Stimulated activated memory B cell treated with anti-CD40 and anti-IgM and Interleukin-4, amounts not matched to agents 10 μg/mL and 1 μg/mL and 100 μg/mL, for 72 hours (primary cell): ENCODE data around the gene AOAH.
"Not testable (repeated sequence)": the region's sequence is repeated elsewhere in the genome, so short reads cannot be mapped to it uniquely, and the experiment has no call there.

ENCODE experiments used
- ATAC-seq: fragments of 150-1000 bp; cut with Tn5 transposase; 2 replicates; pipeline ENCODE4 v1.10.0; 2021
- H3K27ac Mint-ChIP-seq: one replicate; pipeline ENCODE4 v1.8.0; 2022; ENCODE audit warnings: mild to moderate bottlenecking, mixed read lengths
- H3K27me3 Mint-ChIP-seq: one replicate; pipeline ENCODE4 v1.8.0; 2022; ENCODE audit warnings: mixed read lengths
- H3K36me3 Mint-ChIP-seq: one replicate; pipeline ENCODE4 v1.8.0; 2022; ENCODE audit warnings: mixed read lengths
- H3K4me1 Mint-ChIP-seq: one replicate; pipeline ENCODE4 v1.8.0; 2022; ENCODE audit warnings: mixed read lengths
- H3K4me3 Mint-ChIP-seq: one replicate; pipeline ENCODE4 v1.8.0; 2022; ENCODE audit warnings: mild to moderate bottlenecking, moderate library complexity, mixed read lengths
- H3K9me3 Mint-ChIP-seq: one replicate; pipeline ENCODE4 v1.8.0; 2022; ENCODE audit warnings: mixed read lengths

Gene AOAH

GRCh38 chr7:36726311-36726710 lies 2.0 kb upstream of the AOAH start:
- H3K4me1 Mint-ChIP-seq = peaks cover 11% of the 10 kb centered on the region
- ATAC-seq = no peak
- no peaks in the 10 kb centered on the region for H3K27me3 Mint-ChIP-seq
- no peak overlapping the region for H3K27ac Mint-ChIP-seq
- H3K4me3 Mint-ChIP-seq = no peak overlapping the region
- peaks cover 2% of the 10 kb centered on the region for H3K9me3 Mint-ChIP-seq
- no peaks in the 10 kb centered on the region for H3K36me3 Mint-ChIP-seq

GRCh38 chr7:36724996-36725395 lies 702 bp upstream of the AOAH start:
- Mint-ChIP-seq H3K4me3 (no peak overlapping the region), H3K36me3 (no peaks in the 10 kb centered on the region), H3K9me3 (no peaks in the 10 kb centered on the region), H3K27ac (peak overlapping the region; percentile 81), H3K4me1 (peaks cover 11% of the 10 kb centered on the region), H3K27me3 (no peaks in the 10 kb centered on the region)
- ATAC-seq = no peak

GRCh38 chr7:36723291-36723690 lies 1.0 kb downstream of the AOAH start:
- no peaks in the 10 kb centered on the region for H3K9me3 Mint-ChIP-seq
- no peak overlapping the region for H3K4me3 Mint-ChIP-seq
- peak overlapping the region; percentile 81 for H3K27ac Mint-ChIP-seq
- H3K4me1 Mint-ChIP-seq = peaks cover 11% of the 10 kb centered on the region
- H3K36me3 Mint-ChIP-seq = no peaks in the 10 kb centered on the region
- no peak for ATAC-seq
- no peaks in the 10 kb centered on the region for H3K27me3 Mint-ChIP-seq

- ATAC-seq = no peak
- Mint-ChIP-seq H3K4me1 (peaks cover 4% of the 10 kb centered on the region), H3K36me3 (no peaks in the 10 kb centered on the region), H3K27me3 (no peaks in the 10 kb centered on the region), H3K9me3 (peaks cover 3% of the 10 kb centered on the region), H3K4me3 (no peak overlapping the region), H3K27ac (no peak overlapping the region)
These were observed 5.1 kb downstream of the AOAH start for GRCh38 chr7:36719083-36719632.

- Mint-ChIP-seq H3K27ac (no peak overlapping the region), H3K9me3 (peaks cover 3% of the 10 kb centered on the region), H3K4me3 (no peak overlapping the region), H3K36me3 (no peaks in the 10 kb centered on the region), H3K4me1 (no peaks in the 10 kb centered on the region), H3K27me3 (no peaks in the 10 kb centered on the region)
- no peak for ATAC-seq
These were observed 6.7 kb downstream of the AOAH start for GRCh38 chr7:36717586-36717985.

DNA sequence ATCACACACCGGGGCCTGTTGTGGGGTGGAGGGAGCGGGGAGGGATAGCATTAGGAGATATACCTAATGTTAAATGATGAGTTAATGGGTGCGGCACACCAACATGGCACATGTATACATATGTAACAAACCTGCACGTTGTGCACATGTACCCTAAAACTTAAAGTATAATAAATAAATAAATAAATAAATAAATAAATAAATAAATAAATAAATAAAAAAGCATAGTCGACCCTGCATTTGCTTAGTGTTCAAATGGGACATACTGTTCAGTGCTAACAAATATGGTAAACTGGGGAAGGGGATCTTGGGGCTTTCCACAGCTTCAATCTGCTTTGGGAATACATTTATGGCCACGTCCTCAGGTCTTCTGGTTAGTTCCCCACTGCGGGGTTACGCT lies 7.5 kb downstream of the AOAH start:
- H3K4me1 Mint-ChIP-seq, H3K4me3 Mint-ChIP-seq, H3K27ac Mint-ChIP-seq, H3K9me3 Mint-ChIP-seq, H3K36me3 Mint-ChIP-seq, H3K27me3 Mint-ChIP-seq, ATAC-seq: not testable (repeated sequence)

DNA sequence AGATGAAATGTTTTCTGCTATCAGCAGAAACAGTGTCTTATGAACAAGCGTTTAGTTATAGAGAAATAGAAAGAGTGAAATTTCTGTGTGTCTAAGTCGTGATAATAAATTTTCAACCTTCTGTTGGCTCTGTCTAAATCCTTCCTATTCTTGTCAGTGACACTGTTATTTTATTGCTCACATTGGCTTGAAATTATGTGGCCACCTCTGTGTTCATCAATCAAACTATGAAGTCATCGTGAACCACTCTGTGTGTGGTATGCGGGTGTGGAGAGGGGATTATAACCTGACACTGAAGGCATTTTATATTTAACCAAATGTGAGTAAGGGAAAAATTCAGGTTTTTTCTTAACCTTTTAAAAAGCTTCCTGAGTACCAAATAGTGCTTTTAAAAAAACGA lies 12.3 kb downstream of the AOAH start:
- no peak for ATAC-seq
- H3K4me3 Mint-ChIP-seq = no peak overlapping the region

DNA sequence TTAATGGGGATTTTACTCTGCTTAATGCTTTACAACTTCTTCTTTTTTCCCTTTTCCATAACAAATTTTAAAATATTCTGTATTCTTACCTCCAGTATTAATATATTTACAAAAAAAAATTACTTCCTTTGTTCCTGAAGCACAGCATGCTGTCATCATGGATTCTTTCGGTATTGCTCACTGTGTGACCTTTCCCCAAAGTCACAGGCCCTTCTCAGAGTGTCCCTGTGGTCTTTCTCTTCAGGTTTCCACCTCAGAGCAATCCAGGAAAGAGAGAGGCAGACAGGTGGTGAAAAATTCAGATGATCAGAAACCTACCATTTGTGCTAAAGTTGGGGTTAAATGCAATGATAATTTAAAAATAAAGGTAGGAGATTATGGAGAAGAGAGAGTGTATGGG lies 13.0 kb downstream of the AOAH start:
- Mint-ChIP-seq H3K27me3 (peaks cover 19% of the 10 kb centered on the region), H3K4me1 (no peaks in the 10 kb centered on the region), H3K4me3 (no peak overlapping the region), H3K36me3 (peaks cover 5% of the 10 kb centered on the region), H3K9me3 (peaks cover 2% of the 10 kb centered on the region), H3K27ac (no peak overlapping the region)
- no peak for ATAC-seq

More for the DNA sequence above, 12.3 kb downstream of the AOAH start:
- H3K27me3 Mint-ChIP-seq = peaks cover 19% of the 10 kb centered on the region
- H3K36me3 Mint-ChIP-seq = peaks cover 5% of the 10 kb centered on the region
- H3K27ac Mint-ChIP-seq = no peak overlapping the region
- H3K4me1 Mint-ChIP-seq = no peaks in the 10 kb centered on the region
- H3K9me3 Mint-ChIP-seq = peaks cover 4% of the 10 kb centered on the region

DNA sequence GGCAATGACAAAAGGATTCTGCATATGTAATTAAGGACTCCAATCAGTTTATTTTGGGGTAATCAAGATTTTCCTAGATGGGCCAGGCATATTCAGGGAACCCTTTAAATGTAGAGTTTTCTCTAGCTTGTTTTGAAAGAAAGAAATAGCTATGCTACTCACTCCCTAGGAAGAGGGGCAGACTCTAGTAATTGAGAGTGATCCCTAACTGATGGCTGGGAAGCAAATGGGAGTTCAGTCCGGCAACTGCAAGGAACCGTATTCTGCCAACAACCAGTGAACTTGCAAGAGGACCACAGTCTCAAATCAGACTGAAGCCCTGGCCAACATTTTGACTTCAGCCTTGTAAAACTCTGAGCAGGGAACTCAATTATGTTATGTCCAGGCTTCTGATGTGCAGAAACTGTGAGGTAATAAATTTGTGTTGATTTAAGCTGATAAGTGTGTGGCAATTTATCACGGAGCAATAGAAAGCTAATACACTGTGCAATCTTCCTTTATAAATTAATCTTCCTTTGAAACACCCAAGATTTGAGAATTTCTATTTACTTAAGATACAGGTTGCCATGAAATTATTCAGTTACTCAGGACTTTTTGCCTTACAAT lies 14.0 kb downstream of the AOAH start:
- H3K27me3 Mint-ChIP-seq = peaks cover 19% of the 10 kb centered on the region
- no peak overlapping the region for H3K27ac Mint-ChIP-seq
- peaks cover 2% of the 10 kb centered on the region for H3K9me3 Mint-ChIP-seq
- peaks cover 5% of the 10 kb centered on the region for H3K36me3 Mint-ChIP-seq
- H3K4me3 Mint-ChIP-seq = no peak overlapping the region
- ATAC-seq = no peak
- H3K4me1 Mint-ChIP-seq = no peaks in the 10 kb centered on the region

GRCh38 chr7:36708767-36709166 lies 15.5 kb downstream of the AOAH start:
- no peaks in the 10 kb centered on the region for H3K4me1 Mint-ChIP-seq
- peaks cover 33% of the 10 kb centered on the region for H3K27me3 Mint-ChIP-seq
- no peak overlapping the region for H3K4me3 Mint-ChIP-seq
- no peak for ATAC-seq
- no peak overlapping the region for H3K27ac Mint-ChIP-seq
- H3K36me3 Mint-ChIP-seq = peaks cover 5% of the 10 kb centered on the region
- H3K9me3 Mint-ChIP-seq = peaks cover 2% of the 10 kb centered on the region

- ATAC-seq = no peak
- Mint-ChIP-seq H3K27me3 (peaks cover 33% of the 10 kb centered on the region), H3K9me3 (peaks cover 2% of the 10 kb centered on the region), H3K27ac (no peak overlapping the region), H3K4me1 (no peaks in the 10 kb centered on the region), H3K36me3 (peaks cover 5% of the 10 kb centered on the region), H3K4me3 (no peak overlapping the region)
These were observed 16.4 kb downstream of the AOAH start for GRCh38 chr7:36707898-36708297.

DNA sequence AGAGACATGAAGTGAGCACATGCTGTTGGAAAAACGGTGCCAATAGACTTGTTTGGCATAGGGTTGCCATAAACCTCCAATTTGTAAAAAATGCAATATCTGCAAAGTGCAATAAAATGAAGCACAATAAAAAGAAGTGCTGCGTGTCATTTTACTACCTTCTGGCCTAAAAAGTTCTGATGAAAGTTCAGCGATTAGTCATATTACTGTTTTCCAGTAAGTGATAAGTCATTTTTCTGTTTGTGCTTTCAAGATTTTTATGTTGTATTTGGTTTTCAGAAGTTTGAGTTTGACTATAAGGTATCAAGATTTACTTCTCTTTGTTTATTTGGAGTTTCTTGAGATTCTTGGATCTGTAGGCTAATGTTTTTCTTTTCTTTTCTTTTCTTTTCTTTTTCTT lies 16.8 kb downstream of the AOAH start:
- H3K36me3 Mint-ChIP-seq = peaks cover 5% of the 10 kb centered on the region

DNA sequence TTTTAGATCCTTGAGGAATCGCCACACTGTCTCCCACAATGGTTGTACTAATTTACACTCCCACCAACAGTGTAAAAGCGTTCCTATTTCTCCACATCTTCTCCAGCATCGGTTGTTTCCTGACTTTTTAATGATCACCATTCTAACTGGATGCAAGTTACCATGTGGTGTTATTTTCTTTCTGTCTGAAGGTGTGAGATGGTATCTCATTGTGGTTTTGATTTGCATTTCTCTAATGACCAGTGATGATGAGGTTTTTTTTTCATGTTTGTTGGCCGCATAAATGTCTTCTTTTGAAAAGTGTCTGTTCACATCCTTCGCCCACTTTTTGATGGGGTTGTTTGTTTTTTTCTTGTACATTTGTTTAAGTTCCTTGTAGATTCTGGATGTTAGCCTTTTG lies 20.4 kb downstream of the AOAH start:
- not testable (repeated sequence) for ATAC-seq, H3K27ac Mint-ChIP-seq, H3K4me3 Mint-ChIP-seq, H3K4me1 Mint-ChIP-seq, H3K9me3 Mint-ChIP-seq, H3K36me3 Mint-ChIP-seq
- H3K27me3 Mint-ChIP-seq = peaks cover 23% of the 10 kb centered on the region

More for the DNA sequence above, 16.8 kb downstream of the AOAH start:
- Mint-ChIP-seq H3K4me3 (no peak overlapping the region), H3K27me3 (peaks cover 33% of the 10 kb centered on the region), H3K9me3 (peaks cover 2% of the 10 kb centered on the region), H3K4me1 (no peaks in the 10 kb centered on the region), H3K27ac (no peak overlapping the region)
- no peak for ATAC-seq

GRCh38 chr7:36692456-36692855 lies 31.8 kb downstream of the AOAH start:
- Mint-ChIP-seq H3K27me3 (no peaks in the 10 kb centered on the region), H3K27ac (no peak overlapping the region), H3K4me3 (no peak overlapping the region), H3K4me1 (peaks cover 13% of the 10 kb centered on the region), H3K9me3 (peaks cover 2% of the 10 kb centered on the region), H3K36me3 (no peaks in the 10 kb centered on the region)
- no peak for ATAC-seq

DNA sequence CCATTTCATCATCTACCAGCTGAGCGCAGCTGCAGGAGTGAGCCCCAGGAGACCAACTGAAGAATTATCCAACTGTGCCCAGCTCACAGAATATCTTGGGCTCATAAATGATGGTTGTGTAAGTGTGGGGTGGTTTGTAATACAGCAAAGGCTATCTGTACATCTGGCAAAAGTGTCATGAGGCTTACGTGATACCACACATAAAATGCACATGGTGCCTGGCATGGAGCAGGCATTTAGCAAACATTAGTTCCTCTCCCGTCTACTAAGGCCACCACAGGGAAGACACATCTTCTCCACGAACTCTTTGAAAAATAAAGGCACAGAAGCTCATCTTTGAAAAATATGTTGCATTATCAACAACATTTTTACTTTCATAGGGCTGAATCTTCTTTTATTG lies 32.3 kb downstream of the AOAH start:
- Mint-ChIP-seq H3K27ac (no peak overlapping the region), H3K36me3 (no peaks in the 10 kb centered on the region), H3K4me1 (peaks cover 13% of the 10 kb centered on the region), H3K27me3 (no peaks in the 10 kb centered on the region), H3K9me3 (peaks cover 2% of the 10 kb centered on the region), H3K4me3 (no peak overlapping the region)
- no peak for ATAC-seq

DNA sequence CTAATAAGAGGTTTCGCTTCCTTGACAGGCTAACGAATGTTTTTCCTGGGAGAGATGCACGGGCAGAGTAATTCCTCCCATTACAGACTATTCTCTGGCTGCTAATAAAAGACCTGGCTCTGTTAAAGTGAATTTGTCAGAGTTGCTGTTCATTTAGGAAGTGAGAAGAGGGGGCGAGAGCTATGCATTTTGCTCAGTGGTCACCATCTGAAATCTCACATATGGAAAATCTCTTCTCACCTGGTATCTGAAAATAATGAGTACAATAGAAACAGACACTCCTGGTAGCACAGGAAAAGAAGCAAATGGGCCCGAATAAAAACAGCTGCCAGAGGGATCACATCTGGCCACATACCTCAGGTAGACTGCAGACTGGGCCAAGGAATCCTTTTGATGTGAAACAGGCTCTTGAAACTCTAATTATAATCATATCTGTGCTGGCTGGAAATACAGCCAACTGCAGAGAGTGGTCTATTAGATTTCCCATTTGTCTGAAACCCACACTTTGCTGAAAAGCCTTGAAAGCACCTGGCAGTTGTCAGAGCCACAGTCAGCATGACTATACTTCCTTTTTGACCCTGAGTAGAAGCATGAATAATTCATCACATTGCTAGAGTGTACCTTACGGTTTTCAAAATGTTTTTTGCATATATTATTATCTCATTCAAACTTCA lies 33.6 kb downstream of the AOAH start:
- Mint-ChIP-seq H3K27ac (peak overlapping the region; percentile 50), H3K9me3 (peaks cover 2% of the 10 kb centered on the region), H3K4me3 (no peak overlapping the region), H3K36me3 (no peaks in the 10 kb centered on the region), H3K27me3 (no peaks in the 10 kb centered on the region), H3K4me1 (peaks cover 13% of the 10 kb centered on the region)
- ATAC-seq = peak; percentile 43
